HG03097 (cell line): ENCODE data around the gene BPIFB1.

ENCODE experiments used
- ATAC-seq: cut with Tn5 transposase; IDR thresholded peaks from one replicate; pipeline ENCODE4 v1.9.1; 2021; ENCODE audit not compliant: unreplicated experiment, low FRiP score

BPIFB1 gene

DNA sequence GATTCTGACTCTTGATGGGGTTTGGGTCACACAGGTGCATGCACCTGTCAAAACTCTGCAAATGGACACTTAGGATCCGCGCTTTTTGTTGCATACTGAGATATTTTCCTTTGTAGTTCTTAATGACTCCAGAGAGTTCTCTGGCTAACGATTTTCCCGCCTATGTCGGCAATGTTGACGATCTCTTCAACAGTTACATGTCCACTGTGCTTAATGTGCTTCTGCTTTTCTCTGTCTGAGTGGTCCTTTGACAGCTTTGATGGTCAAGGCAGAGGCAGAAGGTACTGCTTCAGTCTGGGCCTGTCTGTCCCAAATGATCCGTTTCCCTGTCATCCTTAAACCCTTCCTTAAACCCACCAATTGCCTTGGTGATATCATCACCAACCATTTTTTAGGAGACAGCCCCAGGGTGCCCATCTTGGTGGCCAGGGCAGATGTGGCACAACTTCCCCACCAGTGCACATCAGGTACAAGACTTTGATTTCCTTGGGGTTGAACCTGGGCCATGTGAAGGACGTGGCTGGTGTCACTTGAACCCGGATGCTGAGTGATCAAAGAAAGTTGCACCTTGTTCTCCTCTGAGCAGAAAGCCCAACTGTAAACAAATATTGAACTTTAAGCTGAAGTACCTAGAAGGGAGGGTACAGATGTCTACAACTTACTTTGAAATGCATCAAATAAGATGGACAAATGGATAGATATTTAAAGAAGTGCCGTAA is 10.7 kb upstream of the BPIFB1 start:
- ATAC-seq, result no peak

DNA sequence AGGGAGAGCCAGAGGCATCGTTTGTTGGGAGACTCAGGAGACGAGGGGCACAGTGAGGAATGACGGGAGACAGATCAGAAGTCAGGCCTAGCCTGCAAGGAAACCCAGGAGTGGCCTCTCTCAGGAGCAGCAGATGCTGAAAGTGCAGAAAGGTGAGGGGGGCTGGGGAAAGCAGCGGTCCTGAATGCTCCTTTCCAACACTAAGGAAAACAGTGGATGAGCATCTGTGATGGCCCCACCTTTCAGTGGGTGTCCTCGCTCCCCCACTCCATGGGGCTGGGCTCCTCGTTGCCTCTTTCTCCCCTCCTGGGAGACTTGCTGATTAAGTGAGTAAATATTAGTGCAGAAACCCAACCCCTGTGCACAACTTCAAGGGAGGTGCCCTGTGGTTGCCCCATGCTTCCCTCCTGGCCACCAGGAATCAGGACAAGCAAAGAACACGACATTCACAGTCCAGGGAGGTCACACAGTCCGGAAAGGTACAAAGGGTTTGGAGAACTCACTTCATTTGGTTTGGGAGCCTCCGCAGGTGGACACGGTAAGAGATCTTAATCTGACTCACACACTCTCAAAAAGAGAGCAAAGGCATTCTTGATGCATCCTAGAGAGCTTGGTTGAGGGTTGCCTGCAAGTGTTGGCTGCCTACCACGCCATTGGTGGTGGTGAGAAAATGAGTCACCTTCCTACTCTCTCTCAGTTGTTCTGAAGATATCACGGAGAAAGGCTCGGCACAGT is 9.7 kb upstream of the BPIFB1 start:
- no peak for ATAC-seq

DNA sequence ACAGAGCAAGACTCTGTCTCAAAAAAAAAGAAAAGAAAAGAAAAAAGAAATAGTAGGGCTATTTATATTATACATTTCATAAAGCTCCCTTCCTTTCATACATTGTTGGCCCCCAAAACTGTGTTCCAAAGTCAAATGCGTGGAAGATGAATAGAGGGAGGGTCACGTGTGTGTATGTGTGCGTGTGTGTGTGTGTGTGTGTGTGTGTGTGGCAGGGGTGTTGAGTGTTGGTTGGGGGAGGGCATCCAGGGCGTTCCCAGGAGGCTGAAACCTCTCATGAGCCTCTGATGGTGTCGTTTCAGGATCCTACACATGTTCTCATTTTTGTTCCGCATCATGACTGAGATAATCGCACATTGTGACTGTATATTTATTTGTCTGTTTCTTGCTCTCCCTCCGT is 7.8 kb upstream of the BPIFB1 start:
- no peak for ATAC-seq

DNA sequence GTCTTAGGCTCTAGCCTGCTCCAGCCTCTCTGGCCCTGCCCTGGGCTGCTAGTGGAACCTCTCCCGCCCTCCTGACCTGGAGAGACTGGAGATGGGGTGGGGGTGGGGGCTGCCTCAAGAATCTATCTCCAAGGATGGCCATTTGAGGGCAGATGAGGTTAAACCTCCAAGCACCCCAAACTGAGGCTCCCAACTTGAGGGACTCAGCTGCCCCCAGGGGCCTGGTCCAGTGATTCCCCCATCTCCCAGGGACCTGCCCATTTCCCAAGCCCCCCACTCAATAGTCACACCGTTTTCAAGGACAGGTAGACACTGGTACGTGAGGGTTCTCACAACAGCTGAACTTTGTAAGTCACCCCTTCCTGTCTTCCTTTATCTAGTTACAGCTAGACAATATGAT is 7.1 kb upstream of the BPIFB1 start:
- no peak for ATAC-seq

DNA sequence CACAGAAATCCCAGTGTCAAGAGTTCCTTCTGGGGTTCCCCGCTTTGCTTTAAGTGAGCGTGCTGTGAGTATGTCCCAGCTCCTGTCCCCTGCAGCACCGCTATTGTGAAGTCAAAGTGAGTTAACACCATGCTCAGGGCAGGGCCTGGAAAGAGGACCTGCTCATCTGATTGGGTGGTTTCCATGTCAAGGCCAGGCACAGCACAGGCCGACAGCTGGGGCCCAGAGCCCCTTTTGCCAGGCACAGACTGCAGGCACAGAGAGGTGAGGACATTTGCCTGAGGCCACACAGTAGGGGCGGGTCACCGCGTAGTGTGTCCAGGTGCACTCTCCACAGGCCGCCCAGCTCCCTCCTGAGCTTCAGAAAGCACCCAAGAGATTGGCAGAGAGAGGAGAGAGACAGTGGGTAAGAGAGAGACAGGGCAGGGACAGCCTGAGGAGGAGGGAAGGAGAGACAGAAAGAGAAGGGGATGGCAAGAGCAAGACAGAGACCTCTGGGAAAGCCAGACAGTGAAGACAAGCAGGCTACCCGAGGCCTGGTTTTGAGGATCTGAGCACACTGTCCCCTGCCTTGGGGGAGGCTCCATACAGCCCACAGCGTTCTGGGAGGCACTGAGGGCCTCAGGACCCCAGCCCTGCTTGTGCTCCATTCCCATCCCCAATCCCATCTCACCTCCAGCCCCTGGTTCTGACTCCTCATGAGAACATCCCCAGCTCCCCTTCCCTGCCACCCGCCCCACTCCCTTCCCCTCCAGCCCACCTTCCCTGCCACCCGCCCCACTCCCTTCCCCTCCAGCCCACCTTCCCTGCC is 6.5 kb upstream of the BPIFB1 start:
- ATAC-seq, result no peak

DNA sequence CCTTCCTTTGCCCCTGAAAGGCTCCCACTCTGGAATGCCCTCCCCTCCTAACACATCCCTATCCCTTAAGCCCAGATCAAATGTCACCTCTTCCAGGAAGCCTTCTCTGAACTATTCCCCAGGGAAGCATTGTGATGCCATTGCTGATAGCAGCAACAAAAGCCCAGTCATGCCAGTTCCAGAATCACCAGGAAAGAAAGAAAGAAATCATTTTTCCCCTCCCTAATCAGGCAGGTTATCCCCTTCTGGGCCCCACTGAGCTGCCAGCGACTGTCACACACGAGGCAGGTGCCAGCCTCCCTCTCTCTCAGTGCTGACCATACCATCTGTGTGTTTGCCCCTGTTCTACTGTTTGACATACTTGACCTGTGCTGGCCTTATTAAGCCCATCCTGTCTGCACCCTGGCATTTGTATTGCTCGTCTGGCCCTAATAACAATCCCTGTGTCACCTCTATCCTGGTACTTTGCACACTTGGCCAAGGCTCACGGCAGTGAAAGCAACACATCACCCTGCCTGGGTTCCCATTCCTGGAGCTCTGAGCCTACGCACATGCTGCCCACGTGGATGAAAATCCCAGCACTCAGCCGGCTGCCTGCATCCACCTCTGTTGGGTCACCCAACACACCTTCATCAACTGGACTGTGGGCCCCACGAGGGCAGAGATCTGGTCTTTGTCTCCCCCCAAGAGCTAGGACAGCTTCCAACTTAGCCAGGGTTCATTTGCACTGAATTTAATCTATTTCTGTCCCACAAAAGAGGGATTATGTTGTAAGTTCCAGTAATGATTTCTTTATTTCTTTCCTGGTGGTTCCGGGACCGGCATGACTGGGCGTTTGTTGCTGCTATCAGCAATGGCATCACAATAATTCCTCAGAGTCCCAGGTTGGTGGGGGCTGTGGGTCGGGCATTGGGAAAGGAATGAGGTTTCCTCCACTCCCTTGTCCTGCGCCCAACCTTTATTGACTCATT is 5.3 kb upstream of the BPIFB1 start:
- no peak for ATAC-seq

DNA sequence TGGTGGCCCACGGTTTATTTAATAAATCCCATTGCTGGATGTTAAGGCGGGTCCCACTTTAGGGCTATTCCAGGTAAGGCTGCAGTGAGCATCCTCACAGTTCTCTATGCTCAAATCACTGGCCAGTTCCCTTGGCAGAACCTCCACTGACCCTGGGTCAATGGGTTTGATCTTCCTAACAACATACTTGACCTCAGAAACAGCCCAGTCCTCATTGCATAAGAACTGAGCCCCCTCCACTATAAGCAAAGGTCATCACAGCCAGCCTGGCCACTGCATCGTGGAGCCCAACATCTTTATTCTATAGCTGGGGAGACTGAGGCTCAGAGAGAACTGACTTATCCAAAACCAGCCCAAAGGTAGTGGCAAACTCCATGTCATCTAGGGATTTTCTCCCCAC is 4.3 kb upstream of the BPIFB1 start:
- ATAC-seq, result no peak

DNA sequence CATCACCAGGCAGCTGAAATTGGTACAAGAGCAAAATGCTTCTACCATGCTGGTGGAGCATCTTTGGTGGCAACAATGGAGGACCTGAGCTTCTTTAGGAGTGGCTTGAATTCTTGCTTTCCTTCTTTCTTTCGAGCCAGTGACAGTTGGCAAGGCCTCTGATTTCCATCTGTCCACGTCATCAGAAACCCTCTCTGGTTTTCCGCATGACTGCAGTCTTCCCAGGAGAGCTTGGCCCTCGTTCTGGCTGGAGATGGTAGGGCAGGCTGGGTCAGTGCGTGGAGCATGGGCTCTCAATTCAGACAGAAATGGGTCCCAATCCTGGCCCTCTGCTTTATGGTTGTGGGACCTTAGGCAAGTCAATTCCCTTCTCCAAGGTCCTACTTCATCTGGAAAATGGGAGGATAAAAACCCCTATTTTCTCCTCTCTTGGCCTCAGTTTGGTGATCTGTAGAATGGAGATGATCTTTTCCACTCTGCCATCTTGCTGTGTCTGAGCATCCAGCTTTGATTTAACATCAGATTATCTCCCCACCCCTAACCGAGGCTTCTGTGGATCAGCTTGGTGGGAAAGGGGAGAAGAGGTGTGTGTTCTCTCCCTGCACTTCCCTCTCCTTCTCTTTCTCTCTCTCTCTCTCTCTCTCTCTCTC is 3.6 kb upstream of the BPIFB1 start:
- ATAC-seq, result no peak

DNA sequence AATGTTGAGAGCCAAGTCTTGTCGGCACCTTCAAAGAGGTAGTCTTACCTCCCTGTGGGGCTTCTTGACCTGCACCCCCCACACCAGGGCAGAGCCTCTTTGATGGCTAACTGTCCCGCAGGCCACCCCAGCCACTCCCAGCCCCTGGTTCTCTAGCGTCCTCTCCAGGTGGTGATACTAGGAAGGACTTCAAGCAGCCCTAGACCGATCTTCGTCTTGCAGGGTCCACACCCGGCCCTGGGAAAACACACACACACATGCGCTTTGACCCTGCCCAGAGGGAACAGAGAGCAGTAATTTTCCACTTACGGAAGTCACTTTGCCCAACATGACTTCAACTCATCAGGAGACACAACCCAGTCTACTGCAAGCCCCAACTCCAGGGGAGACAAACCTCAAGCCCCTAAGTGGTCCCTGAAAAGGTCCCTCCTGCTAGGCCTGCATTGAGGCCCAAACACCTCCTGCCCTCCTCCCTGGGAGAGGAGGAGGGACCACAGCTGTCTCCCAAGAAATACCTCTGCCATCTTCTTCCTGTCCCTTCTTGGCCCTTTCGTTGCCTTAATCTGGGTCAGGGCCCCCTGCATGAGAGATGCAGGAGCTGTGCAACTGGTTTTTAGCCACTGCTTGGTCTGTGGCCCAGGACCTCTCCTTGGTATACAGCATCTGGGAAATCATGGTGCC is 2.9 kb upstream of the BPIFB1 start:
- no peak for ATAC-seq

DNA sequence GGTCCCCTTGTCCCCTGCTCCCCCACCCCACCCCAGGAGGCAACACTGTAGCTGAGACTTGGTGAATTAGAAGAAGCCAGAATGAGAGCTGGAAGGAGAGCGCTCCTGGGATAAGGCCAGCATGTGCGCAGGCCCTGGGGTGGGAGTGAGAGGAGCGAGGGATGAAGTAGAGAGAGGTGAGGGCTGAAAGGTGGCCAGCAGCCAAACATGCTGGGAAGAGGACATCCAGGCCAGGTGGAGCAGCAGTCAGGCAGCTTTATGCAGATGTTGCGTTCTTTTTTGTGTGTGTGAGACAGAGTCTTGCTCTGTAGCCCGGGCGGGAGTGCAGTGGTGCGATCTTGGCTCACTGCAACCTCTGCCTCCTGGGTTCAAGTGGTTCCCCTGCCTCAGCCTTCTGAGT is 2.2 kb upstream of the BPIFB1 start:
- ATAC-seq, result no peak

DNA sequence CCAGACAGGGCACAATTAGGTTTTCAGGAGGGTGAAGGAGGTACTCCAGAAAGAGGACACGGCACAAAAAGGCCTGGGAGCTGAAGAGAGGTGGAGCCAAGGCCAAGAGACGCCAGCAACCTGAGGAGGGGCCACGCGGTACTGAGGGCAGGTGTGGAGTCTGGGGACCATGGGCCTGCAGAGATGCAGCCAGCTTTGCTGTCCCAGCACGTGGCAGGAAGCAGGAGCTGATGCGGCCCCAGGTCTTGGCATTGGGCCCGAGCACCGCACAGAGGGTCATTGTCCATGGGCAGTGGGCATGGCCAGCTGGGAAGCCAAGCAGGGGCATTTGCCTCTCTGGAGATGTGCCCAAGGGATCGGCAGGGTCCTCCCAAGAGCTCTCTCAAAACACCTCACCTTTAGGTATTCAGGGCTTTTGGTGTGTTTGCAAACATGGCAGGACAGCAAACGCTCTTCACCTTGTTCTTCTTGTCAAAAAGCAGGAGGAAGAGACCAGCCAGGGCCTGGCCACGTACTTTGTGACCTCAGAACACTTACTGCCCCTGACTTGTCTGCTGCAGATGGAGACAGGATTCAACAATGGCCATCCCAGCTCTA is 1.4 kb upstream of the BPIFB1 start:
- ATAC-seq, result no peak

DNA sequence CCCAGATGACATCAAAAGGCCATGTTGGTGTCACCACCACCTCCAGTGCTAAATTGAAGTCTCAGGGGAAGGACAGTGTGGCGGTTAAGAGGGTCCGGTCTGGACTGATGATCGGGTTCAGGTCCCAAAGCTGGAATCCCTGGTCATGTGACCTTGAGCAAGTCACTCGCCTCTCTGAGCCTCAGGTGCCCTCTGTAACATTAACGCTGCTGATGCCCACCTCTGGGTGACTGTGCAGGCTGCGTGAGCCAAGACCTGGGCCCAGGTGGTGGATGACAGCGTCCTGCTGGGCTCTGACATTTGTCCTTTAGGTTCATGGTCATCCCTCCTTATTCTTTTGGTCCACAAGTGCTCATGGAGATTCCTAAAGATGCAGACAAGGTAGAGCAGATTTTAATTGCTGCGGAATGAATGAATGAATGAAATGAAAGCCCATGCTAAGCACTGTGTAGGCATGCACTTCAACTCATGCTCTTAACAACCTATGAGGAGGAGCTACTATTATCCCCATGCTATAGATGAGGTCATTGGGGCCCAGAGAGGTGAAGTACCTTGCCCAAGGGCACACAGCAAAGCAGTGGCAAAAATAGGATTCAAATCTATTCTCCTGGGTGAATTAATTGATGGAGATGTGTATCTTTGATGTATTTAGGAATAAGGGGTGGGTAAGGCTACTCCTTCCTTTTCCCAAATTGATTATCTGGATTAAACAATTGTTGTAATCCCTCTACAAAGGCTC is 649 bp upstream of the BPIFB1 start:
- no peak for ATAC-seq

DNA sequence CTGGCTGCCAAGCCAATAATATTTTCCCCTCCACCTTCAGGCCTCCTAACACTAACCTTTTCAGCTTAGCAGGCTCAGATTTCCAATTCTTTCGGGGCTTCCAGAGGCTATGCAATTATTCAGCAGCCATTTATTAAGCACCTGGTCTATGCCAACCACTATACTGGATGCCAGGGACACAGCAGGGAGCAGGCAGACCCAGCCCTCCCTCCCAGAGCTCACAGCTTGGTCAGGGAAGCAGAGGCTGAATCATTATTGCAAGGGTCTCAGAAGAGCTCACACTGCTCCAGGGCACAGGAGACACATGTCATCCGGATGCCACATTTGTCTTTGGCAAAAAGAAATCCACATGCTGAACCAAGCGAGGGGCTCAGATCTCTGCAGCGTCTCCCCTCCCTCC is 1.3 kb downstream of the BPIFB1 start:
- no peak for ATAC-seq

DNA sequence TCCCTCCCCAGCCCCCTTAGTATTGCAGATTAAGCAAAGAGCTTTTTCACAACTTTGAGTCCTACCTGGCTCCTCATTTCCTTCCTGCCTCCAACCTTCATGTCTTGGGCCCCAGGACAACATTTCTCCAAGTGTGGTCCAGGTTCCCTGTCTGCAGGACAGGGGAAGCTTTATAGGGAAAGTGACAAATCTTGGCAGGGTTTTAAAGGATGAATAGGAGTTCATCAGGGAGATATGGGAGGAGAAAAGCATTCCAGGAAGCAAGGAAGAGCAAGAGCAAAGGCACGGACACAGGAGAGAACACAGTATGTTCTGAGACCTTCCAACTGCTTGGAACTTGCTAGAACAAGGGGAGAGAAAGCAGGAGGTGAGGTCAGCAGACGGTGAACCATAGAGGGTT is 1.9 kb downstream of the BPIFB1 start:
- no peak for ATAC-seq

DNA sequence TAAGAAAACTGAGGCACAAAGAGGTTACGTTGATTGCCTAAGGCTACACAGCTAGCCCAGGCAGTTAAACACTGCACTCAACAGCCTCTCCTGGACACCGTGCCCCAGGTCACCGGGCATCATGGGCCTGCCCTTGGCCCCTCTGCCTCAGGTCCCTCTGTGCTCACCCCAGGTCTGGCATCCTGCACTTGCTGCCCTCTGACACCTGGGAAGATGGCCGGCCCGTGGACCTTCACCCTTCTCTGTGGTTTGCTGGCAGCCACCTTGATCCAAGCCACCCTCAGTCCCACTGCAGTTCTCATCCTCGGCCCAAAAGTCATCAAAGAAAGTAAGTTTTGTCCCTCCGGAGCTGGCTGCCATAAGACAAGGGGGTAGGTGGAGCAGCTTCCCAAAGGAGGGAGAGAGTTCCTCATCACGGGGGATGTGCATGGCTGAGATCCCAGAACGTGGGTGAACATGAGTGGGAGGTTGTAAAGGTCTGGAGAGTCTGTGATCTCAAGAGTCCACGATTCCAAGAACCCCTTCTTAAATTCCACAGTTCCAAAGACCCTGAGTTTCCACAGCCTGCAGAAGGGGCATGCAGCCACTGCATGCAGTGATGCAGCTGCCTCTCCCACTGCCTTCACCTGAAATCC is 3.0 kb downstream of the BPIFB1 start:
- no peak for ATAC-seq

DNA sequence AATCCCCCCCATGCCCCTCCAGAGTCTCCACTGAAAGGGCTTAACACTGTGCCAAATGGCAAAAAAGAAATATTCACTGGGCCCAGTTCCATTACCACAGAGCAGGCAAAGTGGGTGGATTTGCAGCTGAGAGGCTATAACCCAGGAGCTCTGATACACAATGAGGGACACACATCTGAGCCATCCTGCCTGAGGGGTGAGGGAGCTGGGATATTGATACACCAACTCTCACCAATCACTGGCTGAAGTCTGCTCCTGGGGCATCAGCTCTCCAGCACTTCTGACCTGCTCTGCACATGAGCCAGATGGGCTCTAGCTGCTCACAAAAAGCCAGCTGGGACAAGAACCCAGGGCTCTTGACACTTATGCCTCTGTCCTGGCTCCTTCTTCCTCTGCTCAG is 4.9 kb downstream of the BPIFB1 start:
- ATAC-seq, result no peak

DNA sequence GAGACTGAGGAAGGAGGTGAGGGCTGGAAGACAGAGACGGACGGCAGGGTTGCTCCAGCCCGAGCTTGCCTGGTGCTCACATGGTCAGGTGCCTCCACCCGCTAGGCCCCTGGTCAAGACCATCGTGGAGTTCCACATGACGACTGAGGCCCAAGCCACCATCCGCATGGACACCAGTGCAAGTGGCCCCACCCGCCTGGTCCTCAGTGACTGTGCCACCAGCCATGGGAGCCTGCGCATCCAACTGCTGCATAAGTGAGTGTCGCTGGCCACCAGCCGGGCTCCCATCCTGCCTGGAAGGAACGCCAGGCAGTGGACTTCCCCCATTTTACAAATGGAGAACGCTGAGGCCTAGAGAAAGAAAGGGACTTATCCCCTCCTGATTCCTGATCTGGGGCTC is 7.8 kb downstream of the BPIFB1 start:
- ATAC-seq, result no peak

DNA sequence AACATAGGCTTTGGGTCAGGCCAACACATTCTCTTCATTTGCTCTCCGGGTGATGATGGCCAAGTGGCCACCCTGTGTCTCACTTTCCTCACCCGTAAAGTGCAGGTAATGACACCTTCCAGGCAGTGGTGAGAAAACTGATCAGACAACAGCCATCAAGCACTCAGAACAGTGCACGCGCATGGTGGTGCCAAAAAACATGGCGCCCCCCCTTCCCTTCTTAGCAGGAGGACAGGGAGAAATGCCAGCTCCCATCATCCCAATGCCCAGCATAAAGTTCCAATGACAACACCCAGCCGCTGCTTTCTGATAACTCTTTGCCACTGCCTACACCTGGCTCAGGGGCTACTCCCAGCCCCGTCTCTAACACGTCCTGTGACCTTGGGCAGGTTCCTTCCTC is 8.4 kb downstream of the BPIFB1 start:
- no peak for ATAC-seq
